ENCODE results near the gene MEAK7.

The MEAK7 gene

GRCh38 chr16:84476401-84476800 is 28.1 kb downstream of the MEAK7 start:
- ChIA-PET CTCF (interaction anchor here (0.6 kb wide), 1 partner anchor 457 kb away, joined by 3 read pairs; no protein-coding TSS in a partner anchor), POLR2A (ENCODE audit: low non-redundant PET) (no interaction called here)
- H3K27ac ChIP-seq = no peak overlapping the region
- no peak for TF ChIP-seq CTCF (conservative IDR thresholded peaks at IDR 0.05; ENCODE audit: low read depth)
- DNase-seq (ENCODE audit: low spot score) = no peak

- CTCF ChIA-PET = no interaction called here
Measured at GRCh38 chr16:84475643-84476240, 28.7 kb downstream of the MEAK7 start.

GRCh38 chr16:84471966-84472365 is 32.5 kb downstream of the MEAK7 start:
- TF ChIP-seq CTCF (conservative IDR thresholded peaks at IDR 0.05; ENCODE audit: low read depth) = no peak
- ChIA-PET CTCF (no interaction called here), POLR2A (ENCODE audit: low non-redundant PET) (no interaction called here)

More at GRCh38 chr16:84475643-84476240, 28.7 kb downstream of the MEAK7 start:
- H3K27ac ChIP-seq = no peak overlapping the region
- TF ChIP-seq CTCF (conservative IDR thresholded peaks at IDR 0.05; ENCODE audit: low read depth) = no peak
- no peak for DNase-seq (ENCODE audit: low spot score)
- POLR2A ChIA-PET (ENCODE audit: low non-redundant PET) = no interaction called here

GRCh38 chr16:84471316-84471715 is 33.1 kb downstream of the MEAK7 start:
- CTCF ChIA-PET = no interaction called here
- DNase-seq (ENCODE audit: low spot score) = no peak
- H3K27ac ChIP-seq = no peak overlapping the region
- TF ChIP-seq CTCF (conservative IDR thresholded peaks at IDR 0.05; ENCODE audit: low read depth) = no peak
- POLR2A ChIA-PET (ENCODE audit: low non-redundant PET) = no interaction called here

More at GRCh38 chr16:84471966-84472365, 32.5 kb downstream of the MEAK7 start:
- no peak overlapping the region for H3K27ac ChIP-seq
- DNase-seq (ENCODE audit: low spot score) = no peak

- H3K27ac ChIP-seq = no peak overlapping the region
- DNase-seq (ENCODE audit: low spot score) = no peak
- CTCF ChIA-PET = no interaction called here
- TF ChIP-seq CTCF (conservative IDR thresholded peaks at IDR 0.05; ENCODE audit: low read depth) = no peak
- POLR2A ChIA-PET (ENCODE audit: low non-redundant PET) = no interaction called here
Measured at GRCh38 chr16:84467709-84468108, 36.8 kb downstream of the MEAK7 start.

- CTCF ChIA-PET = no interaction called here
- no peak overlapping the region for H3K27ac ChIP-seq
Measured at GRCh38 chr16:84467256-84467655, 37.2 kb downstream of the MEAK7 start.

More at GRCh38 chr16:84467256-84467655, 37.2 kb downstream of the MEAK7 start:
- TF ChIP-seq CTCF (conservative IDR thresholded peaks at IDR 0.05; ENCODE audit: low read depth) = no peak
- POLR2A ChIA-PET (ENCODE audit: low non-redundant PET) = no interaction called here
- peak; percentile 34 for DNase-seq (ENCODE audit: low spot score)
